Left renal pelvis (tissue), 4 donors: Measurements from ENCODE around the gene ITPK1. TPM values are rescaled to one million over a fixed set of nuclear protein-coding genes. Genes with fewer than 3 reads are reported as not detected.

Source experiments
- DNase-seq, 4 donors: peaks; one replicate each; pipeline ENCODE4 v3.0.0-alpha.2; 2013; ENCODE audit warnings: low read depth in 4 of 4, low spot score in 3 of 4
- polyA plus RNA-seq, 4 donors: library from polyadenylated mRNA; unstranded; fragments of 120-200 nt; gene quantifications; one replicate each; pipeline ENCODE4 v1.2.1, GENCODE V29; 2013; ENCODE audit not compliant: insufficient read length in 4 of 4

Gene ITPK1
- polyA plus RNA-seq, 4 donors = 16.5 to 33.7 (median 28.0) TPM

DNA sequence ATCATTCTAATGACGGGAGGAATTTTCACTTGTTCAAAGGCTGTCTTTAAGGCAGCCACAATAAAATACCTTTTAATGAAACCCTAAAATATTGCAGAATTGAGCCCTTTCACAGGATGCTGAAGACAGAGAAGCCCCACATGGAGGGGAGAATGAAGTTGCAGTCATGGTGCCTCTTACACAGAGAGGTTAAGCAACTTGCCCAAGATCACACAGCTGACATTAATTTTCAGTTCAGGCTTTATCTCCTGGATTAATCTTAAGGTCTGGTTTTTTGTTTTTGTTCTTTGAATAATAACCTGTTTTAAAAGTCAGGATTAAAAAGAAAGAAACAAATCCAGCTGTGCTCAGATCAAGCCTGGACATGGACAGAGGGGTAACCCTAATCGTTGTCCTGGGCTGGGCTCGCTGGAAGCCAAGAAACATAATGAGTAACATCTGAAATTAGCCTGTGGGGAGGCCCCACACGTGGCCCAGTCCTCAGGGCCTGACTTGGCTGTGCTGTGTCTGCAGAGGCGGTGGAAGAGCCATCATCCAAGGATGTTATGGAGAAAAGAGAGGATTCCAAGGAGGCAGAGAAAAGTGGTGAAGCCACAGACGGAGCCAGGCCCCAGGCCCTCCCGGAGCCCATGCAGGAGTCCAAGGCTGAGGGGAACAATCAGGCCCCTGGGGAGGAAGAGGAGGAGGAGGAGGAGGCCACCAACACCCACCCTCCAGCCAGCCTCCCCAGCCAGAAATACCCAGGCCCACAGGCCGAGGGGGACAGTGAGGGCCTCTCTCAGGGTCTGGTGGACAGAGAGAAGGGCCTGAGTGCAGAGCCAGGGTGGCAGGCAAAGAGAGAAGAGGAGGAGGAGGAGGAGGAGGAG lies 184.8 kb downstream of the ITPK1 start:
- DNase-seq = no peak

DNA sequence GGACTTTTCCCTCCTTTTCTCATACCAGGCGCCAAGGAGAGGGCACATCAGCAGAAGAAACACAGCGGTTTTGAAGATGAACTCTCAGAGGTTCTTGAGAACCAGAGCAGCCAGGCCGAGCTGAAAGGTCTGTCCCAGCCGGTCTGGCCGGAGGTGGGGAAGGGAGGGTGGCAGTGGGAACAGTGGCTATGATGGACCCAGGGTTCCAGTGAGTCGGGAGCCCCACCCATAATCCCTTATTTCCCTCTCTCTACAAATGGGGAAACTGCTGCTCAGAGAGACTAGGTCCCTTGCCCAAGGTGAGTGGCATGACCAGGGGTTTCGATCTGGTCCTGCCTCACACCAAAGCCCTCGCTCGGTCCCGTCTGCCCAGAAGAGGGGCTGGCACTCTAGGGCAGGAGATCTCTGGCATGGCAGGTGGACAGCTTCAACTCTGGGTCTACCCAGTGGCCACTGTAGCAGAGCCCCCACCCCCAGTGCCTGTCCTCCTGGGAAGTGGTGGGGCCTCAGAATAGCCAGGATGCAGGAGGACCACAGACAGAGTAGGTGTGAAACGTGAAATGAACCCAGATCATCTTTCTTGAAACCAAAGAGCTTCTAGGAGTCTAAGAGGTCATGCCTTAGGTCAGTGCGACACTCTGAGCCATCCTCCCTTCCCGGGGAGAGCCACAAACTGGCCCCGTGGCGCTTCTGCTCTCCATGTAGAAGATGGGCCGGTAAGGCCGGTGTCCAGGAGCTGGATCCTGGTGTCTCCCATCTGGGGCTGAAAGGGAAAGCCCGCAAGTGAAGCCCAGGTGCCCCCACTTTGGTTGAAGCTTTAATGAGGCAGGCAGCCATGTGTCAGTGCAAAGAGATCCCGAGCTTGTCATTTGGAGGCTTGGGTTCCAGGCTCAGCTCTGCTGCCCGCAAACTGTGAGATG lies 185.8 kb downstream of the ITPK1 start:
- no peak for DNase-seq

DNA sequence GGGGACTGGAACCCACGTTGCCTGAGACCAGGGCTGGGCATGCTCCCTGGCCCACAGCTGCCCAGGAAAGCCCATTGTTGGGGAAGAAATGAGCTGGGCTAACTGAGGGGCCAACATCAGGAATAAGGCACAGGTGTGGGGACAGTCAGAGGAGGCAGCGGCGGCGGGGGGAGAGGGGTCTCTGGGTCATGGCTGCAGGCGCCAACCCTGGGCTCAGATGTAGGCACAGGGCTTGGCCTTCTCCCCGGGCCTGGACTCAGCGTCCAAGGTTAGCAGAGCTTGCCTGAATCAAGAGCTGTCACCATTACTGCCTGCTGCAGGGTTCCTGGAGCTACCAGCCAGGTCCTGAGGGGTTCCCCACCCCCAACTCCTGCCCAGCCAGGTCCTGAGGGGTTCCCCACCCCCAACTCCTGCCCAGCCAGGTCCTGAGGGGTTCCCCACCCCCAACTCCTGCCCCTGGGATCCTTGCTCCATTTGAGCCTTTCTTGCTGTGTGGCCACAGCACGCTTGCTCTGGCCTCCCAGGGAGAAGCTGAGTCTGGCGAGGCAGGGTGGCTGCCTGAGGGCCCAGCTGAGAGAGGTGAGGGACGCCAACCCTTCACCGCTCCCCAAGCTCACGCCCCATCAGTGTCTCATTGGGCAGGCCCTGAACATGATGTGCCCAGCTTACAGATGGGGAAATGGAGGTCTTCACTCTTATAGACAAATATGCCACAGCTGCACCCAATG lies 186.6 kb downstream of the ITPK1 start:
- DNase-seq = no peak

DNA sequence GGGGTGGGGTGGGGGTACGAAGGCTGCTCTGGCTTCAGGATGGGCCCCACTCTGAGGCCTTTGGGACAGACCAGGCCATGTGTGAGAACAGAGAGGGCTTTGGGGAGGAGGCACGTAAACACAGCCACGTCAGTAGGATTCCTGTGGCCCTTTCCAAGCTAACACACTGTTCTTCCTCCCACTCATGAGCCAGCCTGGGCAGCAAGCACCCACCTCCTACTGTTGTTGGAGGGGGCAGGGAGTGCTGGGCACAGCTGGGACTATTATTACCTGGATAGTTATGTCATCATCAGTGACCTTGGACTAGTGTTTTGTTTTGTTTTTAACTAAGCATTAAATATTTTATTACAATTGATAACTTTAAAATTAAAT lies 187.5 kb downstream of the ITPK1 start:
- DNase-seq = no peak

DNA sequence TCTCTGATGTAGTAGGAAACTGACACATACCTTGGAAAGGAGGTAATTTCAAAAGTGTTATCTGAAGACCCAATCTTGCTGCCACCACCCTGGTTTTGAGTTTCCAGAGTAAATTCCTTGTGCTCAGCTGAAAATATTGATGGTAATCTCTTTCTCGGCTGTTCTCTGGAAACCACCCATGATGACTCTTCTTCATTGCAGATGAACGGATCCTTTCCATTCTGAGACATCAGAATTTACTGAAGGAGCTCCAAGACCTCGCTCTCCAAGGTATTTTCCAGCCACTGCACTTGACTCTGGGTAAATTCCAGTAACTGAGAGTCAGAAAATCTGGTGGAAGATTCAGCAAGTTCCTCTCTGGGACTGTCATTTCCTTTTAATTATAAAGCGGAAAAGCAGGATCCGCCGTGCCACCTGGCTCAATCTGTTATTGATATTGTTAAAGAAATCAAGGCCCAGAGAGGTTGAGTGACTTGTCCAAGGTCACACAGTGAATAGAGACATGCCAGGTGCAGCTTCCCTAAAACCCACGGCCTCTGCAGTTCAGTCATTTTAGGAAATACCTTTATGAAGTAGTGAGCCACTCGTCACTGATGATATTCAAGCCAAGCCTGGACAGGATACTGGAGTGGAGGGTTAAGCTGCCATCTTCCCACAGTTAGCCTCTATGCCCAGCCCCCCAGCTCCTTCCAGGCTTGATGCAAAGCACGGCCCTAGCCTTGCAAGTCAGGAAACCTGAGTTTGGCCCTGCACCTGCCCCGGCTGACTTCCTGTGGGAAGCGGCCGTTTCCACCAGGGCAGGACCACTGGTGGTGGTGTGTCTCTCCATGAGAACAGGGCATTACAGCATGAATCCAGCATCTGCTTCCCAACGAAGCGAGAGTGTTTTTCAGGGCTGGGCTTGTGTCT lies 188.1 kb downstream of the ITPK1 start:
- no peak for DNase-seq

DNA sequence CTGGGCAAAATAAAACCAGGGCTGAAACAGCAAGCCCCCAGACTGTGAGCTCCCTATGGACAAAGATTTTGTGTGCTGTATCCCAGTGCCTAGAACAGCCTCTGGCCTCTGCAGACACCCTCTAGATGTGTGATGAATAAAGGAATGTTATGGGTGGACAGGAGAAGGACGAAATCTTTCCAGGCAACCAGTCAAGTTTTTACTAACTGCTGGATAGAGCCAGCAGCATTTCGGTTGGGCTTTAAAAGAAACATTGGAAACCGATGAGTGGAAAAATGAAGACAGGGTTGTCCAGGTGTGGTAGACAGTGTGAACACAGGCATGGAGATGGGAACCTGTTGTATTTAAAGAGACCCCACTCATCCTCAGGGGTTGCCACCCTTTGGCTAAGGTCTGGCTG lies 188.8 kb downstream of the ITPK1 start:
- no peak for DNase-seq

DNA sequence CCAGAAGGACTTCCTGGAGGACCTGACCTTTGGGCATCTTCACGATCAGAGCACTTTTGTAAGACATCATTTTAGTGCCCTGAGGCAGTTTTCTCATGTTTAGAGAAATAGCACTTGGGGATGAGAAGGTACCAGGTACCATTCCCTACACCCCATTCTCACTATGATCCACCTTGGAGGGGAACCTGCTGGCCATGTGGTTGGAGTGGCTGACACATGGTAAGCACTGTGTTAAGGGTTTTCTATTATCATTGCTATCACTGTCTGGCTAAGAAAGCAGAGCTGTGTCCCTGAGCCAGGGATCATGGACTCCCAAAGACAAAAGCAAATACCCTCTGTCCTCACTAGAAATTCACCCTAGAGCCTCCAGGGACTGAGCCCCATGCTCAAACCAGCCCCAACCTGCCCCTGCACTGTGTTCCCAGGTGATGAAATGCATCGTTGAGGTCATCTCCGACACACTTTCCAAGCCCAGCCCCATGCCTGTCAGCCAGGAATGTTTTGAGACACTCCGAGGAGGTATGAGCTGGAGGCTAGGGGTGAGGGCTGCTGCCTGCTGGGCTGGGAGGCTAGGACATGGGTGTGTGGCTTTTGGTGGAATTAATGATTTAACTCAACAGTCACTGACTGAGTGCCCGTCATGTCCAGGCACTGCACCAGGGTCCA lies 189.4 kb downstream of the ITPK1 start:
- DNase-seq = no peak

DNA sequence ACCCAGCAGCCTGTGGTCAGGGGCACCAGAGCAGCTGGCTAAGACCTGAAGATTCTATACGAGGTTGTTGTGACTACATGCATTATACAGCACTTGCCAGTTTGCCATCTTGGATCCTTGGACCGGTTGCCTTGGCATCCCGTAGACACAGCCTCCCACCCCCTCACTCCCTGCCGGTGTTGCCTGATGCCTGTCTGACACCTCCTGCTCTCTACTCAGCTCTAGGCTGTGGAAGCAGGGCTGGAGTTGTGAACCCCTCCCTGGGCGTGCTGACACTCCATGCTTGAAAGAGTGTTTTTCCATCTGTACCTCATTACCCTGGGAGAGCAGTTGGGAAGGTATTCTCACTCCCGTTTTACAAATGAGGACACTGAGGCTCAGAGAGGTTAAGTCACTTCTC lies 190.3 kb downstream of the ITPK1 start:
- no peak for DNase-seq

DNA sequence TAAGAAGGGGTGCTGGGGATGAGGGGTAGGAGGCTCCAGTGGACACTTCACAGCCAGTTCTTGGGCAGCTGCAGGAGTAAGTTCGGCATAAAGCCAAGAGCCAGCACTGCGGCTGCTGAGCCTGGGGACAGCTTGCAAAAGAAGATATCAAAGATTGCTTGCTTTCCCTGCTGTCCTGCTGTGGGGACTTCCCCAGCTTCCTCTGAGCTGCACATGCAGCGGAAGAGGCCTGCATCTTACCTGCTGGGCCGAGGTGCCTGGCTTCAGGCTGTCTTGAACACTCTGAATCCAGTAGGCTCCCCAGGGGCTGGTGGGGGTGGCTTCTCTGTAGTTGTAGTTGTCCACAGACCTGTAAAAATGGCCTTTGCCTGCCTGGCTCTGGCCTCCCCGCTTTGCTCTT lies 191.5 kb downstream of the ITPK1 start:
- DNase-seq = no peak

DNA sequence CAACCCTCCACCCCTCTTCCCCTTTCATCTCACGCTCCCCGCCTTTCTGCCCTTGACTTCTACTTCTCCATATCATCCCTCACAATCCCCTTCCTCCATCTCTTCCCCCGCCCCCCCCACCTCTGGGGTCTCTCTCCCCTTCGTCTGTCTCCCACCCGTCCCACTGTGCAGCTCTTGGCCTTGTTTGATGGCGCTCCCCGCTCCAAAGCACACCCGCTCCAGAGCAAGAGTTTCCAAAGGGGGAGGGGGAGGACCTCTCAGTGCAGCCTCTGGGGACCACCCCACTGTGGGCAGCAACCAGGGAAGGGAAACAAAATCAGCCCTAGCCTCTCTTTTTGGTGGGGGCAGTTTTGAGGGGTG lies 192.0 kb downstream of the ITPK1 start:
- no peak for DNase-seq

DNA sequence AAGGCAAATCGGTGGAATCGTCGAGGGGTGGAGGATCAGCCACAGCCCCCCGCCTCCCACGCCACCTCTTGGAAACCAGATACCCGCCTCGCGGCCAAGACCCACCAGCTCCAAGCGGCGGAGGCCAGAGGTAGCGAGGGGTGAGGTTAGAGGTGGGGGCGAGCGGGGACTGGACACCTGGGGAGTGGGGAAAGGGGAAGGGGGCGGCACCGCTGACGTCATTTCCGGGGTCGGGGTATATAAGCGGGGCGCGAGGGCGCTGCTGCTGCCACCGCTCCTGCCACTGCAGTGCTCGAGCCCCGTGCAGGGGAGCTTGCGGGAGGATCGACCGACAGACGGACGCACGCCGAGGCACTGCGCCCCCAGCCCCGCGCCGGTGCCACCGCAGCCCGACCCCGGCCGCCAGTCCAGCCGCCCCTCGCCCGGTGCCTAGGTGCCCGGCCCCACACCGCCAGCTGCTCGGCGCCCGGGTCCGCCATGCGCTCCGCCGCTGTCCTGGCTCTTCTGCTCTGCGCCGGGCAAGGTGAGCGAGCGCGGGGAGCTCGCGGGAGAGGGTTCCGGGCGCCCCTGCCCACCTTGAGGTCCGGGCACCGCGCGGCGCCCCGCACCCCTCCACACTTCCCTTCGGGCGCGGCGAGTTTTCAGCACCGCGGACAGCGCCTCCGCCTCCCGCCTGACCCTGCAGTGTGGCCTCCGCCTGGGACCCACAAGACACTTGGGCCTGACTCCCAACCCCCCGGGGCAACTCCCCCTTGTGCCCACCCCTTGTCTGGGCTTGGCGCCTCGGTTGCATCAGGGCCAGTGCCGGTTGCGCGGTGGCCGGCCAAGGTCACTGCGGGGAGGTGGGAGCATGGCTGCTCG lies 192.6 kb downstream of the ITPK1 start, which contains the start of gene CHGA:
Gene CHGA, plus strand, starts transcription at position 268 of the 861 bp plus-strand sequence. Its CDS starts 210 bp downstream, at position 478.
- peak; percentile 41 to 60 (median 50) for DNase-seq

DNA sequence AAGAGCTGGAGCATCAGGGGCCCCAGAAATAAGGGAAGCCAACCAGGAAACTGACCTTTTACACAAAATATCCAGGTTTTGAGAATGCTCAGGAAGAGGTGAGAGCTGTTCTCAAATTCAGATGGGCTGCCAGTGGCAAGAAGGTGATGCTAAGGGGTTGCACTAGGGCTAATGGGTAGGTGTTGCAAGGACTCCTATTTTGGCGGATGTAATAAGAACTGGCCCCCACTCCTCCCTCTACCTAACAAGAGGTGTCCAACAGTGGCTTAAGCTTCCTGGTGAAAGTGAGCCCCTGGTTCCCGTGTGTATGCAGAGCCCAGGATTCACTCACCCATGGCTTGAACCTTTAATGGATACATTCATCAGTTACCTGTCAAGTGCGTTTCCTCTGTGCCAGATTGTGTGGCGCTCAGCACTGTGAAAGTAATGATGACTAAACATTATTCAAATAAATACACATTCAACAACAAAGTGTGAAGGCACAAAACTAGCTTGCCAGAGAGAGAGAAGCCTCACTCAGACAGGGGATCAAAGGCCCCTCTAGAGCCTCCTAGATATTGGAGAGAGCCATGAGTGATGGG lies 193.5 kb downstream of the ITPK1 start:
- no peak for DNase-seq

DNA sequence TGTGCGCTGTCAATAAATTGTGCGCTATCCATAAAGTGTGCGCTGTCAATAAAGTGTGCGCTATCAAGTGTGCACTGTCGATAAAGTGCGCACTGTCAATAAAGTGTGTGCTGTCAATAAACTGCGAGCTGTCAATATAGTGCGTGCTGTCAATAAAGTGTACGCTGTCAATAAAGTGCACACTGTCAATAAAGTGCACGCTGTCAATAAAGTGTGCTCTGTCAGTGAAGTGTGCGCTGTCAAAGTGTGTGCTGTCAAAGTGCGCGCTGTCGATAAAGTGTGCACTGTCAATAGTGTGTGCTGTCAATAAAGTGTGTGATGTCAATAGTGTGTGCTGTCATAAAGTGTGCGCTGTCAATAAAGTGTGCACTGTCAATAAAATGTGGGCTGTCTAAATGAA lies 195.7 kb downstream of the ITPK1 start:
- no peak for DNase-seq

DNA sequence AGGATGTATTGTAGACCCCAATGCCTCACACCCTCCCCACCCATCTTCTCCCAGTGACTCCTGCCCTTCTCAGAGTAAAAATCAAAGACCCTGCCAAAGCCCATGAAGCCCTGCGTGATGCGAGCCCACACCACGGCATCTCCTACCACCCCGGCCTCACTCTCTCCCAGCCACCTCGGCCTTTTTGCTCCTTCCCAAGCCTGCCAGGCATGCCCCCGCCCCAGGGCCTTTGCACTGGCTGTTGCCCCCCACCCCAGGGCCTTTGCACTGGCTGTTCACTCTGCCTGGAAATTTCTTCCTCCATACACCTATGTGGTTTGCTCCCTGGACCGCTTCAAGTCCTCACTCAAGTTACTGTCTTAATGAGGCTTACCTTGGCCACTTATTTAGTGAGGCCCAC lies 197.8 kb downstream of the ITPK1 start:
- no peak for DNase-seq

DNA sequence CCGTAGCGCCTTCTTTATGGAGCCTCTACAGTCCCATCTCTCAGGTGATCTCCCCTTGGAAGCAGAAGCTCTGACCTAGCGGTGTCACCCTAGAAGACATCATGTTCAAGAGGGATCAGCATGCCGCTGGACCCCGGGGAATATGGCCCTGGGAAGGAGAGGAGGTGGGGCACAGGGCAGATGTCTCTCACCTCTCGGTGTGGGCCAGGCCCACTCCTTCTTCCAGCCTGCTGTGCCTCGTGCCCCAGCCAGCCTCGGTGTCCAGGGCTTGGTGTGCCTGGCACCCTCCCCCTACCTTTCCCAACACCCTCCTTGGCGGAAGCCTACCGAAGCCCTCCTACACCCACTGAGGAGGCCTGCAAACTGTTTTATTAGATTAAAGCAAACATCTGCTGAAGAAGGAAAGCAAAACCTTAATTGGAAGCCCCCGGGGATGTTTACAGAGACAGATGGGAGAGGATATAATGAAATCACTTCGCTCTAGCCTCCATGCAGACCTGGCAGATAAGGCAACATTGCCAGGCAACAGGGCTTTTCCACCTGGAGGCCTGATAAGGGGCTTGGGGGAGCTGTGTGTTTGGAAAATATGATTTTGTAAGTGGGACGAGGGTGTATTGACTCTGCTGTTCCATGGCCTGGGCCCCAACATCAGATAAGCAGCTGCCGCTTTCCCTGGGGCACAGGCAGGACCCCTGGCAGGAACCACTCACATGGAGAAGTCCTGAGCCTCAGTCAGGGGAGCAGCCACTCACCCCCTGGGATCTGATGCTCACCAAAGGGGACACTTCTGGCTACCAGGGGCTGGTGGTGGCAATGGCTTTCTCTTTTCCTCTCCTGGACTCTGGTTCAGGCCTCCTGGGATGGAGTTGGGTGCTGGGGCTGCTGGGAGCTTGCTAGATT lies 198.4 kb downstream of the ITPK1 start:
- no peak for DNase-seq

DNA sequence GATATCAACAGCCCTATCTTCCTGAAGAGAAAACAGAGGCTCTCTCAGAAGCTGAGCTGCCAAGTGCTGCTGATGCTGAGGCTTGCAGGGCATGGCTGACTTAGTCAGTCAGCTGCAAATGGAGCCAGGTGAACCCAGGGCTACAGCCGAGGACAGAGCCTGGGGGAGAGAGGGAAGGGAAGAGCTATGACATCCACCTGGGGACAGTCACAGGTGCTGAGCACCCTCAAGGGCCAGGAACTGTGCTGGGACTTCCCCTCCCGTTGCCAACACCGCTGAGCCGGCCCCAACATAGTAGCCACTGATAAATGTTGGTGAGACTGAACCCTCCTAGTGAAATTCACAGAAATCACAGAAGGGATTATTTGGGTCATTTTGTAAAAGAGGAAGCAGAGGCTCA lies 199.5 kb downstream of the ITPK1 start:
- DNase-seq = no peak

DNA sequence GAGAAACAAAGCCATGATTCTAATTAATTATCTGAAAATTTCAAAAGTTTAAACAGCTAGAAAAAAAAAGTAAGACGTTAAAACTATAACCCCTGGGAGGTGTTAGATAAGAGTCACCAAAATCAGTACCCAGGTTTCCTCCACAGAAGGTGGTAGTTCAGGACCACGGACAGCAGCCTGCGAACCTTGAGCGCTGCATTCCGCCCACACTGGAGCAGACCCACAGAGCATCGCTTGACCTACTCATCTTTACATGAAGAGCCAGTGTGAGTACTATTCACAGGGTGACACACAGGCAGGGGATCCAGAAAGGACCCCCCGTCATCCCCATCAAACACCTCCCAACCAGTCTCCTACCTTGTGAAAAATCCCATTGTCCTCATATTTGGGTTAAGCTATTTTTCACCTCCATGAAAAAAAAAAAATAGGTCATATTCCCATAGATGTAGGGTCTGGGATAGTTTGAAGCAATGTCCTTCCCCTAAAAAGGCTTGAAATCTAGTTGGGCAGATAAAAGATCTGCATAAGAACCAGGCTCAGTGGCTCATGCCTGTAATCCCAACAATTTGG lies 201.6 kb downstream of the ITPK1 start:
- DNase-seq = peak; percentile 8 to 44 (median 24)
